Right atrium auricular region (tissue), 2 donors: Measurements from ENCODE around the gene AZU1. TPM values are rescaled to one million over a fixed set of nuclear protein-coding genes. Genes with fewer than 3 reads are reported as not detected.
A peak's percentile ranks its signal among the peaks of the same experiment; 100 is the strongest.

Experiments
- DNase-seq: peaks from one replicate; pipeline ENCODE4 v3.0.0-alpha.2; 2019; ENCODE audit warnings: low spot score
- H3K27ac ChIP-seq, 2 donors: fragments of 200-600 bp; sonication (generic); 1 replicate in 1 of 2; 2 replicates in 1 of 2; pipeline ENCODE4 v1.5.1; 2016 to 2019
- H3K27me3 ChIP-seq, 2 donors: fragments of 200-600 bp; sonication (generic); one replicate each; pipeline versions ENCODE4 v1.5.1 to v1.6.0; 2017 to 2019
- H3K36me3 ChIP-seq: fragments of 200-600 bp; sonication (generic); one replicate; pipeline ENCODE4 v1.5.1; 2016
- H3K4me1 ChIP-seq, 2 donors: fragments of 200-600 bp; sonication (generic); one replicate each; pipeline versions ENCODE4 v1.5.1 to v1.6.0; 2017 to 2019
- H3K4me3 ChIP-seq, 2 donors: fragments of 200-600 bp; sonication (generic); 1 replicate in 1 of 2; 2 replicates in 1 of 2; pipeline ENCODE4 v1.5.1; 2017 to 2019; ENCODE audit warnings: mild to moderate bottlenecking in 1 of 2, moderate library complexity in 1 of 2
- H3K9me3 ChIP-seq, 2 donors: fragments of 200-600 bp; sonication (generic); one replicate each; pipeline ENCODE4 v1.5.1; 2019
- total RNA-seq, 2 donors: library from RNA; depleted of rRNA; stranded (reverse); fragments of >200 nt; gene quantifications; one replicate each; pipeline ENCODE4 v1.1.0, GENCODE V29; 2016
- TF ChIP-seq, protein P1 (sequence below), 2 donors: fragments of 200-600 bp; sonication (generic); IDR thresholded peaks; one replicate each; pipeline ENCODE4 v1.5.1; 2019; ENCODE audit warnings: antibody characterized with exemption in 2 of 2

Gene AZU1
- total RNA-seq, 2 donors from 2014 or later: not detected

DNA sequence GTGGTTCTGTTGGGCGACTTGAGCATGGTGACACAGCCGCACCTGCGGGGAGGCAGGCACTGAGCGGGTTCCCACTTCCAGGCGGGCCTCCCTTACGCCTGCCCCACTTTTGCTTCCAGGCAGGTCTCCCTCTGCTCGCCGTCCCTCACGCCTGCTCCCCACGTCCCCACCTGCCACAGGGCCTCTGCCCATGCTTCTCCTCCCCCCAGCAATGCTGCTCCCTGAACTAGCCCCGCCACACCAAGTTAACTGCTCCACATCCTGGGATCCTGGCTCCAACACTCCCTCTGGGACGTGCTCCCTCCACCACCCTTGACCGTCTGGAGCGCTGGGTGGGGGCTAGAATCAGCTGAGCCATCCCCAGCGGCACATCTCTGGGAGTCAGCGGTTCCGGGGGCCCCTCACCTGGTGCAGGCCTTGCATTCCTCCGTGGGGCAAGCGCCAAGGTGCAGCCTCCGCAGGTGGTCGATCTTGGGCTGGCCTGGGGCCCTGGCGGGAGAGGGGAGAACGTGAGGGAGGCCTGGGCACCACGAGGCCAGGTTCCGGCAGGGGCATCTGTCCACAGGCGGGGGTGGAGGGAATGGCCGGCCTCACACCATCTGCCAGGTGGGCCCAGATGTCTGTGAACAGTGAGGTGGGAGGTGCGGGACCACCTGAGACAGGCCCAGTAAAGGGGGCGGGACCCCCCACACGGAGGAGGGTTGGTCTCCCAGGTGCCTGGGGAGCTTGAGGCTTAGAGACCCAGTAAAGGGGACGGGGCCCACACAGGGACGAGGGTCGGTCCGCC lies 41.0 kb downstream of the AZU1 start:
- Histone ChIP-seq H3K9me3 (no peaks in the 10 kb centered on the region), H3K4me3 (no peak overlapping the region), H3K27me3 (no peaks in the 10 kb centered on the region), H3K4me1 (peaks cover 0 to 14% of the 10 kb centered on the region in 2 donors), H3K27ac (peak overlapping the region; percentile 68 to 78), H3K36me3 (peaks cover 24% of the 10 kb centered on the region)
- TF ChIP-seq, protein P1, sequence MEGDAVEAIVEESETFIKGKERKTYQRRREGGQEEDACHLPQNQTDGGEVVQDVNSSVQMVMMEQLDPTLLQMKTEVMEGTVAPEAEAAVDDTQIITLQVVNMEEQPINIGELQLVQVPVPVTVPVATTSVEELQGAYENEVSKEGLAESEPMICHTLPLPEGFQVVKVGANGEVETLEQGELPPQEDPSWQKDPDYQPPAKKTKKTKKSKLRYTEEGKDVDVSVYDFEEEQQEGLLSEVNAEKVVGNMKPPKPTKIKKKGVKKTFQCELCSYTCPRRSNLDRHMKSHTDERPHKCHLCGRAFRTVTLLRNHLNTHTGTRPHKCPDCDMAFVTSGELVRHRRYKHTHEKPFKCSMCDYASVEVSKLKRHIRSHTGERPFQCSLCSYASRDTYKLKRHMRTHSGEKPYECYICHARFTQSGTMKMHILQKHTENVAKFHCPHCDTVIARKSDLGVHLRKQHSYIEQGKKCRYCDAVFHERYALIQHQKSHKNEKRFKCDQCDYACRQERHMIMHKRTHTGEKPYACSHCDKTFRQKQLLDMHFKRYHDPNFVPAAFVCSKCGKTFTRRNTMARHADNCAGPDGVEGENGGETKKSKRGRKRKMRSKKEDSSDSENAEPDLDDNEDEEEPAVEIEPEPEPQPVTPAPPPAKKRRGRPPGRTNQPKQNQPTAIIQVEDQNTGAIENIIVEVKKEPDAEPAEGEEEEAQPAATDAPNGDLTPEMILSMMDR (IDR thresholded peaks at IDR 0.05): no peak
- no peak for DNase-seq

DNA sequence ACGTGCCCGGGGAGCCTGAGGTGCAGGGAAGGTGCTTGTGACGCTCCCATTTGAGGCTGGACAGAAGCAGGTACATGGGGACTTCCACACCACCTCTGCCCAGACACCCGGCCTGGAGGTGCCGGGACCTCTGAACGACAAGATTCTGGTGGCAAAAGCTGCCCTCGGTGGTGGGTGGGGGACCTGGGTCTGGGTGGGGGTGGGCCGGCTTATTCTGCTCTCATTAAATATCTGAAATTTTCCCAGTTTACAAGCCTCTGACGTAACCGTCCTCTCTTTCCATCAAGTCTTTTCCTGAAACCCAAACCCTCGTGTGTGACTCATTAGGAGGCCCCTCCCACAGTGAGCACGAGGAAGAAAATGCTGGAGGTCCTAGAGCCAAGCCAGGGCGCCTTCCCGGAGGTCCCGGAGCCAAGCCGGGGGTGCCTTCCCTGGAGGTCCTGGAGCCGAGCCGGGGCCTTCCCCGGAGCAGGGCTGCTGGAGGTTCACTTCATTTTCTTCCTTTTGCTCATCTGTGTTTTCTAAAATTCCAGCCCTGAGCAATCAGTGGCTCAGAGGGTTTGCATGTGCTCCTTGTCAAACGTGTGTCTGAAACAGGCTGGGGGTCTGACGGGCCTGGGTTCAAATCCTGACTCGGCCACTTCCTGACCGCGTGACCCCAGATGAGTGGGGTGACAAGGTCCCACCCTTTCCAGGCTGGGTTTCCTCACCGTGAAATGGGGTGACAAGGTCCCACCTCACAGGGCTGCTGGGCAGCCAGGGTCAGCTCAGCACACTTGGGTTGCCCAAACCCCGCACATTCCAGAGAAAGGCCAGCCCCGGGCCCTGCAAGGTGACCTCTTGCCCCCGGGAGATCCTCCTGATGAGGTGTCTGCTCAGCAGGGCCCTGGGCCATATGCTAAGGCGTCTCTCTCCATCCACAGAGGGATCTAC lies 41.9 kb downstream of the AZU1 start:
- Histone ChIP-seq H3K36me3 (peaks cover 29% of the 10 kb centered on the region), H3K4me3 (no peak overlapping the region), H3K9me3 (no peaks in the 10 kb centered on the region), H3K4me1 (peaks cover 0 to 13% of the 10 kb centered on the region in 2 donors), H3K27me3 (no peaks in the 10 kb centered on the region), H3K27ac (peak overlapping the region; percentile 68 to 78)
- TF ChIP-seq, protein P1 (IDR thresholded peaks at IDR 0.05): no peak
- DNase-seq: peak; percentile 87

DNA sequence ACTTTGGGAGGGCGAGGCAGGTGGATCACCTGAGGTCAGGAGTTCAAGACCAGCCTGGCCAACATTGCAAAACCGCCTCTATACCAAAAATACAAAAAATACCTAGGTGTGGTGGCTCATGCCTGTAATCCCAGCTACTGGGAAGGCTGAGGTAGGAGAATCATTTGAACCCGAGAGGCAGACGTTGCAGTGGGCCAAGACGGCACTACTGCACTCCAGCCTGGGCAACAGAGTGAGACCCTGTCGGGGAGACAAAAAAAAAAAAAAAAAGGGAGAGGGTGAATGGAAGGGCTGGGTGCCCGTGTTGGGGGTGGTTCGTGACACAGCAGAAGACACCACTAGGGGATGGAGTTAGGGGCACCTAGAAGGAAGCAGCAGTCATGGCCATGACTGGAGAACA lies 42.7 kb downstream of the AZU1 start:
- peaks cover 37% of the 10 kb centered on the region for H3K36me3 ChIP-seq
- peaks cover 0 to 13% of the 10 kb centered on the region in 2 donors for H3K4me1 ChIP-seq
- DNase-seq: no peak
- TF ChIP-seq, protein P1 (IDR thresholded peaks at IDR 0.05): no peak
- no peaks in the 10 kb centered on the region for H3K27me3 ChIP-seq
- H3K9me3 ChIP-seq: no peaks in the 10 kb centered on the region
- H3K27ac ChIP-seq: peak overlapping the region in 1 of 2 donors; percentile 68
- H3K4me3 ChIP-seq: no peak overlapping the region

DNA sequence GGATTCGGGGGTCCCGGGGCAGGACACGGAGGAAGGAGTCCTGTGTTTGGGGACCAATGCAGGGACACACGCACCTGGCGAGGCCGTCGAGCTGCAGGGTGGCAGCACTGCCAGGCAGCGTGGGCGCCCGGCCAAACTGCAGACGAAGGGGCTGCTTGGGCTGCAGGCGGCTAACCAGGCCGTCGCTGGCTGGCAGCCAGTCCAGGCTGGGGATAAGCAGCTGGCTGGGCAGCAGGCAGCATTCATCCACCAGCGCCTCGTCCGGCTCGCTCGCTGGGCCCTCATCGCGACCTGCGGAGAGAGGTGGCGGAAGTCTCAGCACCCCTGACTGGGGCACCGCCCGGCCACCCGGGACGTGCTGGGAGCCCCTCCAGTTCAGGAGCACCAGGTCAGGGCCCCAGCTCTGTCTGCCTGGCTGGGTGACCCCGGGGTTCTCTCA lies 43.3 kb downstream of the AZU1 start:
- H3K36me3 ChIP-seq: peaks cover 44% of the 10 kb centered on the region
- peak overlapping the region; percentile 22 to 43 for H3K27ac ChIP-seq
- H3K9me3 ChIP-seq: no peaks in the 10 kb centered on the region
- peaks cover 0 to 13% of the 10 kb centered on the region in 2 donors for H3K4me1 ChIP-seq
- no peak overlapping the region for H3K4me3 ChIP-seq
- H3K27me3 ChIP-seq: no peaks in the 10 kb centered on the region
- TF ChIP-seq, protein P1 (IDR thresholded peaks at IDR 0.05): no peak
- DNase-seq: no peak

DNA sequence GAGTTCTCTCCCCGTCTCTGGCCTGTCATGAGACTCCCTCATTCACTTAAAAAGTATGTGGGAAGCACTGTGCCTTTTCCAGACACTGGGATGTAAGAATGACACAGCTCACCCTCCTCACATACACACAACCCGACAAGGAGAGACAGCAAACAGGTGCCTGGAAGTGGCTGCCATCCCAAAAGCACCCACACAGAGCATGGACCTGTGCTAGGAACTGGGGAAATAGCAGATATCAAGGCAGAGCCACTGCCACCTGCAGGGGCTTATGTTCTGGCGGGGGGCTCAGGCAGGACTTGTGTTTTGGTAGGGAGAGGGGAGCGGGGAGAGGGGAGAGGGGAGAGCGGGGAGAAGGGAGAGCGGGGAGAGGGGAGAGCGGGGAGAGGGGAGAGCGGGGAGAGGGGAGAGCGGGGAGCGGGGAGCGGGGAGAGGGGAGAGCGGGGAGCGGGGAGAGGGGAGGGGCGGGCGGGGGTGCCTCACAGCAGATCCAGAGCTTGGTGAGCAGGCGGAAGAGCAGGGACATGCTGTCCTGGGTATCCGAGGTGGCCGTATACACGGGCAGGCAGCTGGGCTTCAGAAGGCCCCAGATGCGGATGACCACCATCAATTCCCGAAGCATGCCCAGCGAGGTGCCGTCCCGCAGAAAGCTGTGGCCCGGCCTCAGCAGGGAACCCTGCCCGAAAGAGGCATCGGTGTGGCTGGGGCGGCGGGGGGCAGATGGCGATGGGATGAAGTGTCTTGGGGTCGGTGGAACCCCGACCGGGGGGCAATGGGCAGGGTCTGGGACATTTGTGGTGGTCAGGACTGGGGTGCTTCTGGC lies 44.0 kb downstream of the AZU1 start:
- Histone ChIP-seq H3K4me1 (peaks cover 0 to 13% of the 10 kb centered on the region in 2 donors), H3K36me3 (peaks cover 47% of the 10 kb centered on the region), H3K4me3 (no peak overlapping the region), H3K27ac (peak overlapping the region; percentile 22 to 43), H3K9me3 (no peaks in the 10 kb centered on the region), H3K27me3 (no peaks in the 10 kb centered on the region)
- TF ChIP-seq, protein P1 (IDR thresholded peaks at IDR 0.05): no peak
- no peak for DNase-seq
